HG02623 (cell line): ENCODE measurements around the gene CPTP.
A peak's percentile ranks its signal among the peaks of the same experiment; 100 is the strongest.
"Not testable (repeated sequence)": the region's sequence is repeated elsewhere in the genome, so short reads cannot be mapped to it uniquely, and the experiment has no call there.

ENCODE experiments used
- ATAC-seq: cut with Tn5 transposase; IDR thresholded peaks from one replicate; pipeline ENCODE4 v1.9.1; 2021; ENCODE audit warnings: moderate library complexity; ENCODE audit not compliant: unreplicated experiment

Gene CPTP

GRCh38 chr1:1360506-1361169, 36.0 kb downstream of the CPTP start:
- no peak for ATAC-seq

- ATAC-seq, result no peak
Observed at GRCh38 chr1:1361233-1361981, 36.8 kb downstream of the CPTP start.

GRCh38 chr1:1361982-1362423, 37.4 kb downstream of the CPTP start:
- no peak for ATAC-seq

GRCh38 chr1:1364266-1364665, 39.7 kb downstream of the CPTP start:
- no peak for ATAC-seq

GRCh38 chr1:1365875-1366698, 41.5 kb downstream of the CPTP start:
- ATAC-seq, result no peak

GRCh38 chr1:1366699-1367066, 42.1 kb downstream of the CPTP start:
- no peak for ATAC-seq

GRCh38 chr1:1367315-1367714, 42.7 kb downstream of the CPTP start:
- no peak for ATAC-seq

GRCh38 chr1:1370094-1370493, 45.5 kb downstream of the CPTP start:
- ATAC-seq, result not testable (repeated sequence)

- ATAC-seq, result no peak
Observed at GRCh38 chr1:1370771-1371300, 46.2 kb downstream of the CPTP start.

- no peak for ATAC-seq
Observed at GRCh38 chr1:1371364-1371745, 46.8 kb downstream of the CPTP start.

GRCh38 chr1:1371746-1372711, 47.4 kb downstream of the CPTP start:
- no peak for ATAC-seq

- no peak for ATAC-seq
Observed at GRCh38 chr1:1373051-1373814, 48.6 kb downstream of the CPTP start.

GRCh38 chr1:1373815-1374588, 49.4 kb downstream of the CPTP start:
- ATAC-seq, result no peak

GRCh38 chr1:1374589-1374928, 50.0 kb downstream of the CPTP start:
- no peak for ATAC-seq

- ATAC-seq, result peak; percentile 81
Observed at GRCh38 chr1:1374929-1375662, 50.5 kb downstream of the CPTP start, which contains the start of gene AURKAIP1. Gene AURKAIP1 (minus strand): TSS chr1:1375207. CDS start chr1:1374756, 451 bp downstream.

- no peak for ATAC-seq
Observed at GRCh38 chr1:1376551-1377226, 52.1 kb downstream of the CPTP start.

GRCh38 chr1:1377540-1378205, 53.1 kb downstream of the CPTP start:
- no peak for ATAC-seq
